ENCODE data around the gene DAAM1. TPM values are rescaled to one million over a fixed set of nuclear protein-coding genes. Genes with fewer than 3 reads are reported as not detected.

Gene DAAM1
- total and polyA plus RNA-seq, 3 donors from 2014 or later, result 23.9 to 57.3 (median 54.6) TPM

DNA sequence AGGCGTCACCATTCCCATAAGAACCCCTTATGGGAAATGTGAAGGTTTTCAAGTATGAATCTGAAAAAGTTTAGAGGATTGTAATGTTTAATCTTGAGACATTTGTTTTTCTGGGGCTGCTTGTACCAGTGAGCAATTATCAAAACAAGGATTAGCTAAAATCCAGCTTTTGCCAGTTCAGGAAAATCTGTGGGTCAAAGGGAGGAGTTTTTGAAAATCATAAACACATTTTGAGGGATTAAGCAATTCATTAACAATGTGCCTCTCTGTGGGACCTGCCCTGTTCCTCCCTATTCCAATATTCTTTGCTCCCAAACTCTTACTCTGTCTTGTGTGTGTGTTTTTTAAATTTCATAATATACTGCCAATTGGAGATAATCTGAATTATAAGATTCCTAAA, 11.7 kb upstream of the DAAM1 start:
- DNase-seq, result no peak
- Histone ChIP-seq H3K4me1 (no peaks in the 10 kb centered on the region), H3K27ac (no peak overlapping the region), H3K9me3 (no peaks in the 10 kb centered on the region), H3K4me3 (no peak overlapping the region), H3K27me3 (no peaks in the 10 kb centered on the region), H3K36me3 (ENCODE audit: low read depth, missing control alignments) (no peaks in the 10 kb centered on the region)
- no peak for TF ChIP-seq POLR2A (IDR thresholded peaks at IDR 0.05)
- TF ChIP-seq, protein P1, sequence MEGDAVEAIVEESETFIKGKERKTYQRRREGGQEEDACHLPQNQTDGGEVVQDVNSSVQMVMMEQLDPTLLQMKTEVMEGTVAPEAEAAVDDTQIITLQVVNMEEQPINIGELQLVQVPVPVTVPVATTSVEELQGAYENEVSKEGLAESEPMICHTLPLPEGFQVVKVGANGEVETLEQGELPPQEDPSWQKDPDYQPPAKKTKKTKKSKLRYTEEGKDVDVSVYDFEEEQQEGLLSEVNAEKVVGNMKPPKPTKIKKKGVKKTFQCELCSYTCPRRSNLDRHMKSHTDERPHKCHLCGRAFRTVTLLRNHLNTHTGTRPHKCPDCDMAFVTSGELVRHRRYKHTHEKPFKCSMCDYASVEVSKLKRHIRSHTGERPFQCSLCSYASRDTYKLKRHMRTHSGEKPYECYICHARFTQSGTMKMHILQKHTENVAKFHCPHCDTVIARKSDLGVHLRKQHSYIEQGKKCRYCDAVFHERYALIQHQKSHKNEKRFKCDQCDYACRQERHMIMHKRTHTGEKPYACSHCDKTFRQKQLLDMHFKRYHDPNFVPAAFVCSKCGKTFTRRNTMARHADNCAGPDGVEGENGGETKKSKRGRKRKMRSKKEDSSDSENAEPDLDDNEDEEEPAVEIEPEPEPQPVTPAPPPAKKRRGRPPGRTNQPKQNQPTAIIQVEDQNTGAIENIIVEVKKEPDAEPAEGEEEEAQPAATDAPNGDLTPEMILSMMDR (IDR thresholded peaks at IDR 0.05), result no peak
- intact Hi-C loops (cut with DNase I; ENCODE audit: low total_unique reads), result no loop called here
- WGBS, 2 donors, result 81 to 84% methylated on average over 1 of the region's 1 CpG

DNA sequence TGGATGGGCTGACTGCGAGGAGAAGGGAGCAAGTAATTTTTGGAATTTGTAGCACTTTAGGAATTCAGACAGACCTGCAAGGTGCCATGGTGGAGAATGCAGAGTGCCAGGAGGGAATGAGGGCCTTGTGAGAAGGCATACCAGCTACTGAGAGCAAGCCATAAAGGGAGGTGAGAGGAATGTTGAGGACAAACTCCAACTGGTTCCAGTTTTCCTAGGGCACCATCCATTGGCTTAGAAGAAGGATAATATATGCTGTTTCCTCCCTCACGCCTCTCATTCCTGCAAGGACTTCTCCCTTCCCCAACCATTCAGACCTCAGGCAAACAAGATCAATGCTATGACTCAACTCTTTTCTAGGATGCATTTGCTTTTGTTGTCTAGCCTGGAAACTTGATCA, 11.2 kb upstream of the DAAM1 start:
- Histone ChIP-seq H3K4me3 (no peak overlapping the region), H3K4me1 (no peaks in the 10 kb centered on the region), H3K27ac (no peak overlapping the region), H3K36me3 (ENCODE audit: low read depth, missing control alignments) (no peaks in the 10 kb centered on the region), H3K27me3 (no peaks in the 10 kb centered on the region), H3K9me3 (no peaks in the 10 kb centered on the region)
- no peak for TF ChIP-seq POLR2A (IDR thresholded peaks at IDR 0.05)
- TF ChIP-seq, protein P1 (IDR thresholded peaks at IDR 0.05), result no peak
- 83 to 93% methylated on average over 2 of the region's 2 CpGs for WGBS, 2 donors
- intact Hi-C loops (cut with DNase I; ENCODE audit: low total_unique reads), result no loop called here
- DNase-seq, result no peak

DNA sequence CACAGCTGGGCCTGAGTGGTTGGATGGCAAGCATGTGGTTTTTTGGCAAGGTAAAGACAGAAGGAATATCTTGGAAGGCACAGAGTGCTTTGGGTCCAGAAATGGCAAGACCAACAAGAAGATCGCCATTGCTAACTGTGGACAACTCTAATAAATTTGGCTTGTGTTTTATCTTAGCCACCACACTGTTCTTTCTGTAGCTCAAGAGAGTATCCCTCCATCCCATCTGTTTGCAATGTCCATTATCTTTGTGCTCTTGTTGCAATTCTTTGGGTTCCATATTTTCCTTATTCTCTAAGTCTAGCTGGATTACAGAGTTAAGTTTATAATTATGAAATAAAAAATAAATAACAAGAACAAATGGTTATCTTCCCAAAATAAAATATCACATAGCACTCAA, 6.7 kb upstream of the DAAM1 start:
- 100% methylated on average over 1 of the region's 1 CpG for WGBS, 2 donors
- TF ChIP-seq, protein P1 (IDR thresholded peaks at IDR 0.05), result no peak
- TF ChIP-seq POLR2A (IDR thresholded peaks at IDR 0.05), result no peak
- intact Hi-C loops (cut with DNase I; ENCODE audit: low total_unique reads), result loop anchor here (10.0 kb wide), 1 partner anchor 243 kb away; no protein-coding TSS in a partner anchor

DNA sequence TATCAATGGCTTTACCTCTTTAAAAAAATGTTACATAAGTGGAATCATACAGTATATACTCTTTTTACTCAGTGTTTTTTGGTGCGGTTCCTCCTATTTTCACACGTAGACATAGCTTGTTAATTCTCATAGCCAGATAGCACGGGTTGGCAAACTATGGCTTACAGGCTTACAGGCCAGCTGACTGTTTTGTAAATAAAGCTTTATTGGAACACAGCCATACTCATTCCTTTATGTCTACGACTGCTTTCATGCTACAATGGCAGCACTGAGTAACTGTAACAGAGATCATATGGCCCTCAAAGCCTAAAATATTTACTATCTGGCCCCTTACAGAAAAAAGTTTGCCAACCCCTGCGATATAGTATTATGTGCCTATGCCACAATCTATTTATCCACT, 5.8 kb upstream of the DAAM1 start:
- no peaks in the 10 kb centered on the region for H3K4me1 ChIP-seq
- no peaks in the 10 kb centered on the region for H3K27me3 ChIP-seq
- no peaks in the 10 kb centered on the region for H3K36me3 ChIP-seq (ENCODE audit: low read depth, missing control alignments)
- no peaks in the 10 kb centered on the region for H3K9me3 ChIP-seq
- 93 to 96% methylated on average over 5 of the region's 5 CpGs for WGBS, 2 donors
- no peak overlapping the region for H3K4me3 ChIP-seq
- intact Hi-C loops (cut with DNase I; ENCODE audit: low total_unique reads), result loop anchor here (10.0 kb wide), 1 partner anchor 242 kb away; no protein-coding TSS in a partner anchor
- no peak overlapping the region for H3K27ac ChIP-seq
- DNase-seq, result no peak
- no peak for TF ChIP-seq POLR2A (IDR thresholded peaks at IDR 0.05)
- TF ChIP-seq, protein P1 (IDR thresholded peaks at IDR 0.05), result no peak

More for the DNA sequence above, 6.7 kb upstream of the DAAM1 start:
- no peak for DNase-seq
- no peaks in the 10 kb centered on the region for H3K9me3 ChIP-seq
- no peaks in the 10 kb centered on the region for H3K36me3 ChIP-seq (ENCODE audit: low read depth, missing control alignments)
- no peaks in the 10 kb centered on the region for H3K27me3 ChIP-seq
- H3K4me1 ChIP-seq, result no peaks in the 10 kb centered on the region
- H3K27ac ChIP-seq, result no peak overlapping the region
- no peak overlapping the region for H3K4me3 ChIP-seq

DNA sequence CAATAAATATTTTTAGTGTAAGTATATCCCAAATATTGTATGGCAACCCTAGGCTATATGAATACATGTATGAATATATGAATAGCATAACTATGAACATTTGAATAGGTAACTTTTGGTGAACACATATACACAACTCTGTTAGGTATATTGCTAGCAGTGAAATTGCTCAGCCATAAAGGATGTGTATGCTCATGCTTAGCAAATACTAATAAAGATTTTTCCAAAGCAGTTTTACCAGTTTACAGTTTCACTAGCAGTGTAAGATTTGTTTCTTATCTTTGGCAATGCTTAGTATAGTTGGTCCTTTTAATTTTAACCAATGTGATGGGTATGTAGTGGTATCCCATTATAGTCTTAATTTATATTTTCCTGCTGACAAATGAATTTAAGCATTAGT, 5.3 kb upstream of the DAAM1 start:
- no peak for DNase-seq
- Histone ChIP-seq H3K36me3 (ENCODE audit: low read depth, missing control alignments) (no peaks in the 10 kb centered on the region), H3K4me1 (no peaks in the 10 kb centered on the region), H3K4me3 (no peak overlapping the region), H3K27me3 (no peaks in the 10 kb centered on the region), H3K27ac (no peak overlapping the region), H3K9me3 (no peaks in the 10 kb centered on the region)
- TF ChIP-seq, protein P1 (IDR thresholded peaks at IDR 0.05), result no peak
- no peak for TF ChIP-seq POLR2A (IDR thresholded peaks at IDR 0.05)
- intact Hi-C loops (cut with DNase I; ENCODE audit: low total_unique reads), result loop anchor here (10.0 kb wide), 1 partner anchor 242 kb away; no protein-coding TSS in a partner anchor
